Measurements from ENCODE around the gene C10orf71.

DNA sequence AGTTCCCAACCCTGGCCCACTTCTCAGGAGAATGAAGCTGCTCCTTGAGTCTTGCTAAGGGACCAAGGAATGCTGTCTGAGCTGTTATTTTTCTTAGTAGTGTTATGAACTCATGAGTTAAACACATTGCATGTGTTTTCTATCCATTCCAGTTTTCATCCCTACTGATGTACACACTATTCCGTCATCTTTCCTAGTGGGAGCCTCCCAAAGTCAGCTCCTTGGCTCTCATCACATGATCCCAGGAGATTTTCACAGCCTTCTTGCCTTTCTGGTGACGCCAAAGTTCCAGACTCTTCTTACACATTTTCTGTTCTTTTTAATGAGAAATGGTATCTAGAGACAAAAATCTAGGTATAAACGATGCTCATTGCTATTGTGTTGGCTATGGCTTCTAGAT is 8.4 kb upstream of the C10orf71 start:
- no peak for TF ChIP-seq POLR2A (IDR thresholded peaks at IDR 0.05)
- no peak for TF ChIP-seq POLR2AphosphoS5 (IDR thresholded peaks at IDR 0.05)
- TF ChIP-seq, protein P1, sequence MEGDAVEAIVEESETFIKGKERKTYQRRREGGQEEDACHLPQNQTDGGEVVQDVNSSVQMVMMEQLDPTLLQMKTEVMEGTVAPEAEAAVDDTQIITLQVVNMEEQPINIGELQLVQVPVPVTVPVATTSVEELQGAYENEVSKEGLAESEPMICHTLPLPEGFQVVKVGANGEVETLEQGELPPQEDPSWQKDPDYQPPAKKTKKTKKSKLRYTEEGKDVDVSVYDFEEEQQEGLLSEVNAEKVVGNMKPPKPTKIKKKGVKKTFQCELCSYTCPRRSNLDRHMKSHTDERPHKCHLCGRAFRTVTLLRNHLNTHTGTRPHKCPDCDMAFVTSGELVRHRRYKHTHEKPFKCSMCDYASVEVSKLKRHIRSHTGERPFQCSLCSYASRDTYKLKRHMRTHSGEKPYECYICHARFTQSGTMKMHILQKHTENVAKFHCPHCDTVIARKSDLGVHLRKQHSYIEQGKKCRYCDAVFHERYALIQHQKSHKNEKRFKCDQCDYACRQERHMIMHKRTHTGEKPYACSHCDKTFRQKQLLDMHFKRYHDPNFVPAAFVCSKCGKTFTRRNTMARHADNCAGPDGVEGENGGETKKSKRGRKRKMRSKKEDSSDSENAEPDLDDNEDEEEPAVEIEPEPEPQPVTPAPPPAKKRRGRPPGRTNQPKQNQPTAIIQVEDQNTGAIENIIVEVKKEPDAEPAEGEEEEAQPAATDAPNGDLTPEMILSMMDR (IDR thresholded peaks at IDR 0.05), result no peak
